GM10847 (cell line): ENCODE results near the gene NCAM1.

Experiments used
- POLR2A ChIP-seq: IDR thresholded peaks from 2 replicates; pipeline ENCODE4 v1.6.1; 2011; ENCODE audit not compliant: insufficient read length; ENCODE audit errors: extremely low read depth

Gene NCAM1

GRCh38 chr11:113087706-113088105 lies 126.5 kb downstream of the NCAM1 start:
- no peak for TF ChIP-seq POLR2A

GRCh38 chr11:113090716-113091480 lies 129.7 kb downstream of the NCAM1 start:
- no peak for TF ChIP-seq POLR2A

- TF ChIP-seq POLR2A, result no peak
Observed at GRCh38 chr11:113091481-113091780, 130.2 kb downstream of the NCAM1 start.

- TF ChIP-seq POLR2A, result no peak
Observed at GRCh38 chr11:113096648-113097047, 135.4 kb downstream of the NCAM1 start.

- no peak for TF ChIP-seq POLR2A
Observed at GRCh38 chr11:113103932-113104690, 142.9 kb downstream of the NCAM1 start.

- TF ChIP-seq POLR2A, result no peak
Observed at GRCh38 chr11:113104691-113105251, 143.6 kb downstream of the NCAM1 start.

GRCh38 chr11:113105592-113105991 lies 144.4 kb downstream of the NCAM1 start:
- no peak for TF ChIP-seq POLR2A

GRCh38 chr11:113106507-113106906 lies 145.3 kb downstream of the NCAM1 start:
- no peak for TF ChIP-seq POLR2A

GRCh38 chr11:113110046-113110445 lies 148.8 kb downstream of the NCAM1 start:
- no peak for TF ChIP-seq POLR2A

GRCh38 chr11:113111156-113111555 lies 149.9 kb downstream of the NCAM1 start:
- TF ChIP-seq POLR2A, result no peak

GRCh38 chr11:113112307-113112706 lies 151.1 kb downstream of the NCAM1 start:
- no peak for TF ChIP-seq POLR2A

GRCh38 chr11:113113801-113114704 lies 152.8 kb downstream of the NCAM1 start:
- no peak for TF ChIP-seq POLR2A

GRCh38 chr11:113114705-113115027 lies 153.4 kb downstream of the NCAM1 start:
- TF ChIP-seq POLR2A, result no peak

- TF ChIP-seq POLR2A, result no peak
Observed at GRCh38 chr11:113118104-113118503, 156.9 kb downstream of the NCAM1 start.

GRCh38 chr11:113119074-113119473 lies 157.9 kb downstream of the NCAM1 start:
- no peak for TF ChIP-seq POLR2A

GRCh38 chr11:113119966-113120736 lies 158.9 kb downstream of the NCAM1 start:
- no peak for TF ChIP-seq POLR2A
